HepG2 (cell line): ENCODE data around the gene CELSR3. TPM values are rescaled to one million over a fixed set of nuclear protein-coding genes. Genes with fewer than 3 reads are reported as not detected.
A peak's percentile ranks its signal among the peaks of the same experiment; 100 is the strongest.

ENCODE experiments used
- AHR ChIP-seq: IDR thresholded peaks from 2 replicates; pipeline ENCODE4 v1.6.1; 2018; ENCODE audit warnings: missing genetic modification reagents, missing compliant biosample characterization
- ATF7 ChIP-seq, 2 experiments: fragments of 450-650 bp in 1 of 2; sonication (generic) in 1 of 2; formaldehyde crosslinking in 1 of 2; IDR thresholded peaks; 2 replicates each; pipeline versions ENCODE4 v1.4.0 to v1.6.1; 2016 to 2020; ENCODE audit warnings: antibody characterized with exemption in 1 of 2, mild to moderate bottlenecking in 1 of 2, missing genetic modification reagents in 1 of 2
- BCL3 ChIP-seq: sonication (generic); formaldehyde crosslinking; IDR thresholded peaks from 2 replicates; pipeline ENCODE4 v1.5.1; 2020; ENCODE audit warnings: mild to moderate bottlenecking, missing genetic modification reagents, moderate library complexity
- CENPT ChIP-seq: sonication (generic); formaldehyde crosslinking; IDR thresholded peaks from 2 replicates; pipeline ENCODE4 v1.8.0; 2022; ENCODE audit warnings: low read depth, mild to moderate bottlenecking, moderate library complexity, missing genetic modification reagents
- FOSL2 ChIP-seq: sonication (generic); formaldehyde crosslinking; IDR thresholded peaks from 2 replicates; pipeline ENCODE4 v1.4.0; 2020; ENCODE audit warnings: missing genetic modification reagents
- MLXIP ChIP-seq: sonication (generic); formaldehyde crosslinking; IDR thresholded peaks from 2 replicates; pipeline ENCODE4 v1.9.0; 2021; ENCODE audit warnings: missing genetic modification reagents, borderline replicate concordance
- MXD4 ChIP-seq: IDR thresholded peaks from 2 replicates; pipeline ENCODE4 v1.6.1; 2016; ENCODE audit warnings: mild to moderate bottlenecking, missing biosample characterization, missing genetic modification reagents
- REPIN1 ChIP-seq: sonication (generic); formaldehyde crosslinking; IDR thresholded peaks from 2 replicates; pipeline ENCODE4 v1.8.0; 2022; ENCODE audit warnings: missing genetic modification reagents, low read depth, mild to moderate bottlenecking, borderline replicate concordance
- REXO4 ChIP-seq: sonication (generic); formaldehyde crosslinking; IDR thresholded peaks from 2 replicates; pipeline ENCODE4 v1.8.0; 2022; ENCODE audit warnings: missing genetic modification reagents, mild to moderate bottlenecking, borderline replicate concordance
- RNF2 ChIP-seq: fragments of 450-650 bp; conservative IDR thresholded peaks from 2 replicates; pipeline ENCODE4 v1.6.1; 2016; ENCODE audit warnings: low read depth
- SMC3 ChIP-seq: IDR thresholded peaks from 2 replicates; pipeline ENCODE4 v1.6.1; 2011; ENCODE audit warnings: low read length, improper control_type of control experiment
- SUZ12 ChIP-seq: fragments of 150-350 bp; IDR thresholded peaks from 2 replicates; pipeline ENCODE4 v1.6.1; 2014; ENCODE audit warnings: low read depth, low read length
- TOPORS ChIP-seq: sonication (generic); formaldehyde crosslinking; IDR thresholded peaks from 2 replicates; pipeline ENCODE4 v1.8.0; 2023; ENCODE audit warnings: mild to moderate bottlenecking, missing genetic modification reagents
- WIZ ChIP-seq: sonication (generic); formaldehyde crosslinking; IDR thresholded peaks from 2 replicates; pipeline ENCODE4 v1.5.1; 2020; ENCODE audit warnings: mild to moderate bottlenecking, missing genetic modification reagents
- ZGPAT ChIP-seq: IDR thresholded peaks from 2 replicates; pipeline ENCODE4 v1.6.1; 2016; ENCODE audit warnings: mild to moderate bottlenecking
- ZNF501 ChIP-seq: sonication (generic); formaldehyde crosslinking; IDR thresholded peaks from 2 replicates; pipeline ENCODE4 v1.5.1; 2020; ENCODE audit warnings: mild to moderate bottlenecking, moderate library complexity, missing genetic modification reagents
- ZNF710 ChIP-seq: sonication (generic); formaldehyde crosslinking; IDR thresholded peaks from 2 replicates; pipeline ENCODE4 v1.5.0; 2020; ENCODE audit warnings: mild to moderate bottlenecking, missing genetic modification reagents, borderline replicate concordance
- ZSCAN29 ChIP-seq: sonication (generic); formaldehyde crosslinking; conservative IDR thresholded peaks from 2 replicates; pipeline ENCODE4 v1.4.0; 2020; ENCODE audit warnings: mild to moderate bottlenecking, missing genetic modification reagents
- ZZZ3 ChIP-seq: sonication (generic); formaldehyde crosslinking; IDR thresholded peaks from 2 replicates; pipeline ENCODE4 v1.4.0; 2020; ENCODE audit warnings: missing genetic modification reagents, mild to moderate bottlenecking, borderline replicate concordance
- polyA plus RNA-seq, 8 experiments: library from polyadenylated mRNA; depleted of rRNA in 3 of 8; stranded (reverse) in 7 of 8; unstranded in 1 of 8; fragments of >200 nt; fragmentation: Illumina TruSeq in 4 of 8; extraction: Trizol in 4 of 8; gene quantifications; 2 replicates each; pipeline versions ENCODE4 v1.2.1 to v1.2.3, GENCODE V29; 2011 to 2016; ENCODE audit warnings: low read depth in 4 of 8, missing spikeins in 1 of 8, mixed read lengths in 1 of 8; ENCODE audit not compliant: insufficient read depth in 1 of 8
- total RNA-seq, 5 experiments: library from RNA; depleted of rRNA; stranded (reverse); fragments of >200 nt; fragmentation: Illumina TruSeq; extraction: Trizol; gene quantifications; 2 replicates each; pipeline ENCODE4 v1.2.3, GENCODE V29; 2016; ENCODE audit warnings: low read depth in 1 of 5
- TF ChIP-seq, protein P1 (sequence below): conservative IDR thresholded peaks from 2 replicates; pipeline ENCODE4 v1.6.1; 2018; ENCODE audit warnings: missing genetic modification reagents

The CELSR3 gene
- total and polyA plus RNA-seq, 2 of the 13 experiments (the other 11 are each of a cell fraction or from before 2014, with no cell fraction given), result 5.4 to 6.7 TPM

DNA sequence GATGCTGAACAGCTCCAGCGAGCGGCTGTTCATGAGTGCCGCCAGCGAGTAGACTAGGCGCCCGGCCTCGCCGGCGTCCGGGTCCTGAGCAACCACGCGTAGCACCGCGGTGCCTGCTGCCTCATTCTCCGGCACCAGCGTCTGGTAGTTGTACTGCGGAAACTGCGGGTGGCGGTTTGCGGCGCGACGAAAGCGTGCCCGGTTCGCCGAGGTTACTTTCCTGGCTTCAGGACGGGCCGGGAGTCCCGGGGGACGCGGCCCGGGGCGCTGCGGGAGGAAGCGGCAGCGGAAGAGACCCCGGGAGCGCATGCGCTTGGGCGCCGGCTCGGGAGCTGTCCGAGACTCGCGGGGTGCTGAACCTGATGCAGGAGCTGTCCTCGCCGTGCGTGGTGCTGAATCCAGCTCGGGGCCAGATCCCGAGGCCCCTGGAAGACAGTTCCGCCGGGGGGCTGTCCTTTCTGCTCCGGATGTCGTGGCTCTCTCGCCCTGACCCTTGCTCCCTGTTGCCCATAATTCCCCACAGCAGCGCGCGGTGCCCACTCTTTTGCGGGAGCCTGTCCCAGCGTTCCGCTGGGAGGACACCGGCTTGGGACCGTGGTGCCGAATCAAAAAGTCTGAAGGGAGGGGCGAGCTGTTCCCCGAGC is 1.1 kb downstream of the CELSR3 start (continued):
- TF ChIP-seq FOSL2 (CRISPR knock-in tag) (peak; percentile 94), TOPORS (CRISPR knock-in tag) (peak; percentile 100), MXD4 (CRISPR knock-in tag) (peak; percentile 100), SMC3 (no peak), ZNF501 (CRISPR knock-in tag) (peak; percentile 100), MLXIP (CRISPR knock-in tag) (peak; percentile 100), ZZZ3 (CRISPR knock-in tag) (peak; percentile 99), CENPT (CRISPR knock-in tag) (peak; percentile 100), REPIN1 (CRISPR knock-in tag) (peak; percentile 100), REXO4 (peak; percentile 99), ZSCAN29 (CRISPR knock-in tag) (peak; percentile 97), WIZ (CRISPR knock-in tag) (peak; percentile 100), ZGPAT (CRISPR knock-in tag) (peak; percentile 100), AHR (peak; percentile 100), ZNF710 (peak; percentile 99), RNF2 (no peak), ATF7 (IDR thresholded peaks at IDR 0.05) (no peak), ATF7 (CRISPR knock-in tag; IDR thresholded peaks at IDR 0.05) (peak; percentile 93), BCL3 (CRISPR knock-in tag) (peak; percentile 100), SUZ12 (no peak)
- TF ChIP-seq, protein P1, sequence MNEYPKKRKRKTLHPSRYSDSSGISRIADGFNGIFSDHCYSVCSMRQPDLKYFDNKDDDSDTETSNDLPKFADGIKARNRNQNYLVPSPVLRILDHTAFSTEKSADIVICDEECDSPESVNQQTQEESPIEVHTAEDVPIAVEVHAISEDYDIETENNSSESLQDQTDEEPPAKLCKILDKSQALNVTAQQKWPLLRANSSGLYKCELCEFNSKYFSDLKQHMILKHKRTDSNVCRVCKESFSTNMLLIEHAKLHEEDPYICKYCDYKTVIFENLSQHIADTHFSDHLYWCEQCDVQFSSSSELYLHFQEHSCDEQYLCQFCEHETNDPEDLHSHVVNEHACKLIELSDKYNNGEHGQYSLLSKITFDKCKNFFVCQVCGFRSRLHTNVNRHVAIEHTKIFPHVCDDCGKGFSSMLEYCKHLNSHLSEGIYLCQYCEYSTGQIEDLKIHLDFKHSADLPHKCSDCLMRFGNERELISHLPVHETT (CRISPR knock-in tag), result peak; percentile 100
